Mucosa of descending colon (tissue), 3 donors: ENCODE results near the gene C1orf115. TPM values are rescaled to one million over a fixed set of nuclear protein-coding genes. Genes with fewer than 3 reads are reported as not detected.

Experiments
- ATAC-seq: fragments of 200-7000 bp; cut with Tn5 transposase; one replicate; pipeline ENCODE4 v1.9.1; 2020; ENCODE audit warnings: mild to moderate bottlenecking, moderate library complexity
- DNase-seq, 3 donors: peaks; one replicate each; pipeline ENCODE4 v3.0.0-alpha.2; 2020
- H3K36me3 ChIP-seq: fragments of 200-600 bp; one replicate; pipeline ENCODE4 v1.8.0; 2021; ENCODE audit warnings: low read depth, mild to moderate bottlenecking
- H3K4me1 ChIP-seq: fragments of 200-600 bp; one replicate; pipeline ENCODE4 v1.8.0; 2021; ENCODE audit warnings: low read depth, mild to moderate bottlenecking
- H3K4me3 ChIP-seq: fragments of 200-600 bp; one replicate; pipeline ENCODE4 v1.8.0; 2021; ENCODE audit warnings: mild to moderate bottlenecking
- H3K9me3 ChIP-seq: fragments of 200-600 bp; one replicate; pipeline ENCODE4 v1.8.0; 2021; ENCODE audit warnings: mild to moderate bottlenecking
- intact Hi-C, 2 donors: fragments of 100-400 bp; cut with DNase I in 1 of 2; cut with micrococcal nuclease in 1 of 2; formaldehyde crosslinking; loops; one replicate each; pipeline versions ENCODE4 v1.11.0 to v1.11.1; 2022; cut with DNase I, micrococcal nuclease
- total RNA-seq, 3 donors: library from RNA; stranded (reverse); fragmentation: NEBNext Ultra II Directional in 2 of 3; extraction: Animal tissue kit (Norgen Biotek cat#: 25700) in 2 of 3; gene quantifications; one replicate each; pipeline versions ENCODE4 v1.2.1 to v1.2.4, GENCODE V29; 2021 to 2023
- TF ChIP-seq, protein P1 (sequence below): fragments of 200-600 bp; IDR thresholded peaks from one replicate; pipeline ENCODE4 v1.8.0; 2022; ENCODE audit warnings: antibody characterized with exemption, mild to moderate bottlenecking
- donor health status: DM: no; HTN: no; CAD: no; lungs with moderate emphysema.
- donor health status: DM: no; HTN: no; CAD: no.
- donor health status: DM: no; HTN: yes; CAD: no.

Gene C1orf115
- total RNA-seq, 3 donors from 2014 or later: 53.2 to 108 (median 85.2) TPM

DNA sequence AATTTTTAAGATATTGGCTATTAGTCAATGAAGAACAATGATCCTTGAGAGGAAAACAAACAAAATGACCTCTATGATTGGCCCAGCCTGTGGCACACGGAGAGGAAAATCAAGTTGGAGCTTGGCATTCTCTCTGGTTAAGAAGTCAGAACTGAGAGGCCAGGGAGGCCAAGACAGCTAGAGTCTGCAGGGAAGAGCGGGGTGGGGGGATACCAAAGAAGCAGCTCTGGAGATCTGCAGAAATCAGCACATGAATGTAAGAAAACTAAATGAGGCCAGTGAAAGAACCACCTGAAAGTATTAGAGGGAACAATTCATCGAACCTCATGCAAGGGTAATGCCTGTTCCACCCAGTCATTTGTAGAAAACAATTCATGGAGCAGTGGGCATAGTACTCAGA lies 23.8 kb upstream of the C1orf115 start:
- TF ChIP-seq, protein P1, sequence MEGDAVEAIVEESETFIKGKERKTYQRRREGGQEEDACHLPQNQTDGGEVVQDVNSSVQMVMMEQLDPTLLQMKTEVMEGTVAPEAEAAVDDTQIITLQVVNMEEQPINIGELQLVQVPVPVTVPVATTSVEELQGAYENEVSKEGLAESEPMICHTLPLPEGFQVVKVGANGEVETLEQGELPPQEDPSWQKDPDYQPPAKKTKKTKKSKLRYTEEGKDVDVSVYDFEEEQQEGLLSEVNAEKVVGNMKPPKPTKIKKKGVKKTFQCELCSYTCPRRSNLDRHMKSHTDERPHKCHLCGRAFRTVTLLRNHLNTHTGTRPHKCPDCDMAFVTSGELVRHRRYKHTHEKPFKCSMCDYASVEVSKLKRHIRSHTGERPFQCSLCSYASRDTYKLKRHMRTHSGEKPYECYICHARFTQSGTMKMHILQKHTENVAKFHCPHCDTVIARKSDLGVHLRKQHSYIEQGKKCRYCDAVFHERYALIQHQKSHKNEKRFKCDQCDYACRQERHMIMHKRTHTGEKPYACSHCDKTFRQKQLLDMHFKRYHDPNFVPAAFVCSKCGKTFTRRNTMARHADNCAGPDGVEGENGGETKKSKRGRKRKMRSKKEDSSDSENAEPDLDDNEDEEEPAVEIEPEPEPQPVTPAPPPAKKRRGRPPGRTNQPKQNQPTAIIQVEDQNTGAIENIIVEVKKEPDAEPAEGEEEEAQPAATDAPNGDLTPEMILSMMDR: no peak
- Histone ChIP-seq H3K9me3 (no peaks in the 10 kb centered on the region), H3K36me3 (no peaks in the 10 kb centered on the region), H3K4me3 (no peak overlapping the region), H3K4me1 (no peaks in the 10 kb centered on the region)
- intact Hi-C loops: no loop called here
- ATAC-seq: no peak
- DNase-seq: no peak

DNA sequence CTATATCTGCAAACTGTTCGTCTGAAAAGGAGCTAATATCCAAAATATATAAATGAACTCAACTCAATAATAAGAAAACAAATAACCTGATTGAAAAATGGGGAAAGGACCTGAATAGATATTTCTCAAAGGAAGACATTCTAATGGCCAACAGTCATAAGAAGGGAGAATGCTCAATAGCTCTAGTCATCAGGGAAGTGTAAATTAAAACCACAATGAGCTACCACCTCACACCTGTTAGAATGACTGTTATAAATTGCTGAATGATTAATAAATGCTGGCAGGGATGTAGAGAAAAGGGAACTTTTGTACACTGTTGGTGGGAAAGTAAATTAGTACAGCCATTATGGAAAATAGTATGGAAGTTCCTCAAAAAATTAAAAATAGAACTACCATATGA lies 21.2 kb upstream of the C1orf115 start:
- DNase-seq (no peak), ATAC-seq (no peak)
- intact Hi-C loops: no loop called here
- Histone ChIP-seq H3K4me1 (no peaks in the 10 kb centered on the region), H3K36me3 (no peaks in the 10 kb centered on the region), H3K9me3 (no peaks in the 10 kb centered on the region), H3K4me3 (no peak overlapping the region)
- TF ChIP-seq, protein P1: no peak

DNA sequence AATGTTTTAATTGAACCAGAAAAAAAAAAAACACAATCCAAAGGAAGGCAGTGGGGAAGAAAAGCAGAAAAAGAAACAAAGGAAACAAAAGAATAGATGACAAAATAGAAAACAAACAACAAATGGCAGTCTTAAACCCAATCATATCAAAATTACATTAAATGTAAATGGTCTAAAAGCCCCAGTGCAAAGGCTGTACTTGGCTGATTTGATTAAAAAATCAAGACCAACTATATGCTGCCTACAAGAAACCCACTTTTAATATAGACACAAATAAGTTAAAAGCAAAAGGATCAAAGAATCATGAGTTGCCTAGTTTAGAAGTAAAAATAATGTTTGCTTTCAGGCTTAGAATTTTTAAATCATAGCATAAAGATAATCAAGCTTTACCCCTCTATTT lies 19.8 kb upstream of the C1orf115 start:
- DNase-seq (no peak), ATAC-seq (no peak)
- TF ChIP-seq, protein P1: no peak
- Histone ChIP-seq H3K4me3 (no peak overlapping the region), H3K36me3 (no peaks in the 10 kb centered on the region), H3K4me1 (no peaks in the 10 kb centered on the region), H3K9me3 (no peaks in the 10 kb centered on the region)
- intact Hi-C loops: no loop called here

DNA sequence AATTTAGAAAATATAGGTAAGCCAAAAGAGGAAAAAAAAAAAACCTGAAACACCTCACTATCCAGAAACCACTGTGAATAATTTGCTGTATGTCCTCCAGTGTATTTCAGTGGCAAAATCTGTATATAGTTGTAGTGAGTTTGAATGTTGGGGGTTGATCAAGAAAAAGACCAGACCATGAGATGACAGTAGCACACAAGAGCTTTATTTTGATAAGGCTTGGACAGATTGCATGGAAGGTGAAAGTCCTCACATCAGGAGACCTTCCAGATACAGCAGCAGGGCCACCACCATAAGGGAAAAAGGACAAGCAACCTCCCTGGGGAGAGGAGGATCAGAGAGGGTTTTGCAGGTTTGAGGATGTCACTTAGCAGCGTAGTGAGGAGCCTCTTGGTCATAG lies 16.2 kb upstream of the C1orf115 start:
- Histone ChIP-seq H3K36me3 (no peaks in the 10 kb centered on the region), H3K4me1 (no peaks in the 10 kb centered on the region), H3K9me3 (no peaks in the 10 kb centered on the region), H3K4me3 (no peak overlapping the region)
- ATAC-seq: no peak
- intact Hi-C loops: no loop called here
- TF ChIP-seq, protein P1: no peak
- no peak for DNase-seq

DNA sequence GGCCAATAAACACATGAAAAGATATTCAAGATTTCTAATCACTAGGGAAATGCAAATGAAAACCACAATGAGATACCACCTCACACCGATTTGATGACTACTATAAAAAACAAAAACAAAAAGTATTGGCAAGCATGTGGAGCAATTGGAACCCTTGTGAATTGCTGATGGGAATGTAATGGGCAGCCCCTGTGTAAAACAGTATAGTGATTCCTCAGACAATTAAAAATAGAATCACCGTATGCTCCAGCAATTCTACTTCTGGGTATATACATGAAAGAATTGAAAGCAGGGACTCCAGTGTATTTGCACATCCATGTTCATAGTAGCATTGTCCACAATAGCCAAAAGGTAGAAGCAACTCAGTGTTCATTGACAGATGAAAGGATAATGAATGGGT lies 12.9 kb upstream of the C1orf115 start:
- ATAC-seq (no peak), DNase-seq (no peak)
- H3K9me3 ChIP-seq: no peaks in the 10 kb centered on the region
- TF ChIP-seq, protein P1: no peak
- intact Hi-C loops: no loop called here
- H3K4me1 ChIP-seq: no peaks in the 10 kb centered on the region
- H3K36me3 ChIP-seq: no peaks in the 10 kb centered on the region
- no peak overlapping the region for H3K4me3 ChIP-seq

DNA sequence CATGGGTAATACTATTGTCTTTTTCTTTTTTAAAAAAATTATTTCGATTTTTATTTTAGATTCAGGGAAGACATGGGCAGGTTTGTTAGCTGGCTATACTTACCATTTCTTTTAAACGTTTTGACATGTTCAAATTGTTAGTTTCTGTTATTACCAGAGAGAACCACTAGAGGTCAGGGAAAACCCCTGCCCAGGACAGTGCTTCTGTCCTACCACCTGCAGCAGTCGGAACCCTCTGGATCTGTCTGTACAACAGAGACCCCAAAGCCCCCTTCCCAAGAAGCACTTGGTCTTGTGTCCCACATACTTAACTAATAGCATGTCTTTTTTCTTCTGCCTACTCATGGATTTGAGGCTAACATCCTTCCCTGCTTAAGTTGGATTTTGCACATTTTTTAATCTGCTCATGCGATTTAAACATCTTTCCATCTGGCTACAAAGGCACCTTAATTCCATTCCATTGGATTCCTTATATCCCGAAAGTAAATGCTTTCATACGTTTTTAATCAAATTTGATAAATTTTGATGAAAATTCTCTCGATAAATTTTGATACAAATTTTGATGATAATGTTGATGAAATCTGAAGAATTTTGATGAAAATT lies 10.0 kb upstream of the C1orf115 start:
- no peak overlapping the region for H3K4me3 ChIP-seq
- ATAC-seq (peak; percentile 77), DNase-seq (peak in 1 of 3 donors; percentile 30)
- no peaks in the 10 kb centered on the region for H3K4me1 ChIP-seq
- TF ChIP-seq, protein P1: peak; percentile 59
- no peaks in the 10 kb centered on the region for H3K36me3 ChIP-seq
- H3K9me3 ChIP-seq: no peaks in the 10 kb centered on the region
- intact Hi-C loops: no loop called here
